GM12878 (cell line): Measurements from ENCODE around the gene SMIM27. TPM values are rescaled to one million over a fixed set of nuclear protein-coding genes. Genes with fewer than 3 reads are reported as not detected.
"Not testable (repeated sequence)": the region's sequence is repeated elsewhere in the genome, so short reads cannot be mapped to it uniquely, and the experiment has no call there.

Source experiments
- ATAC-seq: fragments of 200-7000 bp; cut with Tn5 transposase; 3 replicates; pipeline ENCODE4 v1.9.1; 2020; ENCODE audit warnings: mild to moderate bottlenecking, moderate library complexity
- BruUV-seq: library from RNA; stranded (reverse); fragments of 400-500 nt; replicated peaks from 2 replicates; lab custom pipeline; 2021; lab: Mats Ljungman, UMichigan
- CTCF ChIA-PET: fragments of 300-600 bp; sonication (Branson Sonifier 250); formaldehyde crosslinking; extraction: SDS; loops from one replicate; lab custom pipeline; 2021; ENCODE audit warnings: inconsistent platforms; lab: Yijun Ruan, JAX
- POLR2A ChIA-PET: fragments of 350-600 bp; formaldehyde crosslinking; extraction: SDS; loops from one replicate; lab custom pipeline; 2021; ENCODE audit warnings: inconsistent platforms; lab: Charles Lee
- RAD21 ChIA-PET: fragments of 300-600 bp; sonication (Branson Sonifier 250); formaldehyde crosslinking; loops from one replicate; lab custom pipeline; 2023; ENCODE audit warnings: antibody characterized with exemption; ENCODE audit not compliant: unreplicated experiment; lab: Charles Lee
- SMC1A ChIA-PET: fragments of 300-600 bp; sonication (Branson Sonifier 250); formaldehyde crosslinking; loops from one replicate; lab custom pipeline; 2023; ENCODE audit not compliant: unreplicated experiment, uncharacterized antibody; lab: Charles Lee
- DNase-seq: peaks from one replicate; pipeline ENCODE4 v3.0.0-alpha.2; 2011; ENCODE audit warnings: low read depth, low spot score
- FAIRE-seq: peaks from 3 replicates; lab custom pipeline; 2011; peaks lifted over from hg19 to GRCh38; lab: Jason Lieb, UNC
- H2AFZ ChIP-seq: 2 replicates; pipeline ENCODE4 v1.6.0; 2011; ENCODE audit warnings: low read depth, low read length, control low read depth; ENCODE audit not compliant: control insufficient read depth
- H3K27ac ChIP-seq: 2 replicates; pipeline ENCODE4 v1.5.1; 2011; ENCODE audit warnings: control low read depth; ENCODE audit not compliant: control insufficient read depth, insufficient read depth
- H3K27me3 ChIP-seq, 2 experiments: replicated peaks in 1 of 2; 2 replicates each; pipeline versions ENCODE4 v1.6.0 to v1.6.1; 2011; ENCODE audit warnings: low read length in 1 of 2; ENCODE audit not compliant: control insufficient read depth in 2 of 2, insufficient read depth in 2 of 2
- H3K36me3 ChIP-seq, 2 experiments: 2 replicates each; pipeline ENCODE4 v1.5.1; 2011; ENCODE audit warnings: low read length in 1 of 2; ENCODE audit not compliant: control insufficient read depth in 2 of 2, insufficient read depth in 2 of 2
- H3K4me1 ChIP-seq: 2 replicates; pipeline ENCODE4 v1.6.1; 2011; ENCODE audit warnings: mild to moderate bottlenecking, low read length, moderate library complexity, mixed read lengths; ENCODE audit not compliant: control insufficient read depth, insufficient read depth
- H3K4me2 ChIP-seq: 2 replicates; pipeline ENCODE4 v1.6.0; 2011; ENCODE audit warnings: control low read depth; ENCODE audit not compliant: control insufficient read depth, insufficient read depth
- H3K4me3 ChIP-seq: fragments of 200-600 bp; sonication (generic); 2 replicates; pipeline ENCODE4 v1.5.1; 2016
- H3K79me2 ChIP-seq: 2 replicates; pipeline ENCODE4 v1.6.0; 2011; ENCODE audit warnings: low read length; ENCODE audit not compliant: control insufficient read depth, insufficient read depth
- H3K9ac ChIP-seq: 2 replicates; pipeline ENCODE4 v1.8.0; 2011; ENCODE audit warnings: low read length, control low read depth, mixed read lengths; ENCODE audit not compliant: control insufficient read depth, insufficient read depth
- H3K9me3 ChIP-seq: replicated peaks from 3 replicates; pipeline ENCODE4 v1.5.1; 2011; ENCODE audit warnings: mild to moderate bottlenecking, low read length; ENCODE audit not compliant: control insufficient read depth, insufficient read depth
- H4K20me1 ChIP-seq: 2 replicates; pipeline ENCODE4 v1.6.0; 2011; ENCODE audit not compliant: control insufficient read depth, insufficient read depth
- CHD2 ChIP-seq: IDR thresholded peaks from 2 replicates; pipeline ENCODE4 v1.6.1; 2011; ENCODE audit warnings: low read depth, low read length, improper control_type of control experiment, borderline replicate concordance
- RB1 ChIP-seq: fragments of 450-650 bp; formaldehyde crosslinking; IDR thresholded peaks from 2 replicates; pipeline ENCODE4 v1.6.1; 2017; ENCODE audit warnings: mild to moderate bottlenecking, borderline replicate concordance
- SIX5 ChIP-seq: IDR thresholded peaks from 2 replicates; pipeline ENCODE4 v1.6.1; 2011; ENCODE audit warnings: mild to moderate bottlenecking, low read depth, low read length, moderate library complexity; ENCODE audit not compliant: severe bottlenecking
- WGBS: methylation state at CpG from one replicate; pipeline ENCODE4 v1.1.6; 2016; ENCODE audit warnings: low lambda C conversion rate; ENCODE audit not compliant: insufficient replicate concordance, insufficient coverage; ENCODE audit errors: missing lambda C conversion rate; 5-methylcytosine and 5-hydroxymethylcytosine counted together
- in situ Hi-C: fragments of 300-500 bp; cut with MboI; formaldehyde crosslinking; loops from 9 replicates; pipeline ENCODE4 v1.14.3; 2018; ENCODE audit warnings: mixed read lengths
- intact Hi-C: fragments of 100-400 bp; cut with micrococcal nuclease; formaldehyde crosslinking; loops from one replicate; pipeline ENCODE4 v1.14.2; 2022; ENCODE audit not compliant: unreplicated experiment
- polyA plus RNA-seq, 11 experiments: library from polyadenylated mRNA; depleted of rRNA in 4 of 11; unstranded in 6 of 11; stranded (reverse) in 5 of 11; fragments of >200 nt; fragmentation: Nextera tagmentation in 4 of 11; fragmentation: Illumina TruSeq in 1 of 11; extraction: Ambion mirVana in 4 of 11; extraction: Trizol in 1 of 11; gene quantifications; 1 replicate in 1 of 11; 2 replicates in 10 of 11; pipeline versions ENCODE4 v1.2.1 to v1.2.3, GENCODE V29; 2011 to 2016; ENCODE audit warnings: inconsistent platforms in 2 of 11, missing spikeins in 2 of 11, low read depth in 1 of 11
- total RNA-seq, 4 experiments: library from RNA; depleted of rRNA in 3 of 4; stranded (reverse); fragments of >200 nt in 3 of 4; fragmentation: Illumina TruSeq in 1 of 4; extraction: Trizol in 1 of 4; gene quantifications; 2 replicates each; pipeline versions ENCODE4 v1.2.1 to v1.2.3, GENCODE V29; 2013 to 2021
- TF ChIP-seq, protein P1 (sequence below): fragments of 450-650 bp; IDR thresholded peaks from 2 replicates; pipeline ENCODE4 v1.6.1; 2016; ENCODE audit warnings: mild to moderate bottlenecking

The SMIM27 gene
- total and polyA plus RNA-seq, 10 of the 15 experiments (the other 5 are each of a cell fraction or from before 2014, with no cell fraction given) = 12.2 to 47.3 (median 26.5) TPM

- TF ChIP-seq RB1 (no peak), SIX5 (no peak), CHD2 (no peak)
- TF ChIP-seq, protein P1, sequence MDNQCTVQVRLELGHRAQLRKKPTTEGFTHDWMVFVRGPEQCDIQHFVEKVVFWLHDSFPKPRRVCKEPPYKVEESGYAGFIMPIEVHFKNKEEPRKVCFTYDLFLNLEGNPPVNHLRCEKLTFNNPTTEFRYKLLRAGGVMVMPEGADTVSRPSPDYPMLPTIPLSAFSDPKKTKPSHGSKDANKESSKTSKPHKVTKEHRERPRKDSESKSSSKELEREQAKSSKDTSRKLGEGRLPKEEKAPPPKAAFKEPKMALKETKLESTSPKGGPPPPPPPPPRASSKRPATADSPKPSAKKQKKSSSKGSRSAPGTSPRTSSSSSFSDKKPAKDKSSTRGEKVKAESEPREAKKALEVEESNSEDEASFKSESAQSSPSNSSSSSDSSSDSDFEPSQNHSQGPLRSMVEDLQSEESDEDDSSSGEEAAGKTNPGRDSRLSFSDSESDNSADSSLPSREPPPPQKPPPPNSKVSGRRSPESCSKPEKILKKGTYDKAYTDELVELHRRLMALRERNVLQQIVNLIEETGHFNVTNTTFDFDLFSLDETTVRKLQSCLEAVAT = no peak
Observed at GRCh38 chr9:32596936-32597335, 44.8 kb downstream of the SMIM27 start (continued).

GRCh38 chr9:32599021-32599420 is 46.9 kb downstream of the SMIM27 start:
- intact Hi-C loops, H3K9ac ChIP-seq, H3K4me1 ChIP-seq, H3K27ac ChIP-seq, H3K4me3 ChIP-seq, BruUV-seq, H3K4me2 ChIP-seq, H4K20me1 ChIP-seq, RAD21 ChIA-PET, ATAC-seq, H2AFZ ChIP-seq, H3K27me3 ChIP-seq, FAIRE-seq, in situ Hi-C loops, DNase-seq, H3K9me3 ChIP-seq, H3K36me3 ChIP-seq, H3K79me2 ChIP-seq, SMC1A ChIA-PET, POLR2A ChIA-PET: not testable (repeated sequence)
- 15% methylated on average over 3 of the region's 3 CpGs for WGBS
- CTCF ChIA-PET = interaction anchor here (1.6 to 1.9 kb wide), 2 partner anchors 9 to 19 kb away, joined by 5 to 8 read pairs; no protein-coding TSS in a partner anchor

Other genes with a start within 250 kb of the SMIM27 start
- gene ACO1, start 167.7 kb upstream of the SMIM27 start, total RNA-seq (2014; rRNA removed) = 3.0 and 3.3 TPM in 2 replicates
- 2.4 and 3.2 TPM in 2 replicates for gene ACO1, start 167.7 kb upstream of the SMIM27 start, total RNA-seq (2014; rRNA removed; fragmentation: Illumina TruSeq; extraction: Trizol)
- gene ACO1, start 167.7 kb upstream of the SMIM27 start, total RNA-seq (2021) = 3.4 and 3.5 TPM in 2 replicates
- gene ACO1, start 167.7 kb upstream of the SMIM27 start, polyA plus RNA-seq (2011; rRNA removed) = 5.6 and 6.4 TPM in 2 replicates
- 3.3 and 3.5 TPM in 2 replicates for gene ACO1, start 167.7 kb upstream of the SMIM27 start, polyA plus RNA-seq (2014; fragmentation: Illumina TruSeq; extraction: Trizol)
- under 1 TPM; 0.21 to 0.53 TPM for gene ACO1, start 167.7 kb upstream of the SMIM27 start, polyA plus RNA-seq (2014; fragmentation: Nextera tagmentation; extraction: Ambion mirVana)
- 2.5 and 2.9 TPM in 2 replicates for gene ACO1, start 167.7 kb upstream of the SMIM27 start, polyA plus RNA-seq (2014; rRNA removed)
- gene ACO1, start 167.7 kb upstream of the SMIM27 start, polyA plus RNA-seq (2016; fragmentation: Nextera tagmentation; extraction: Ambion mirVana) = 1 to 10 TPM; 4.2 to 6.5 TPM
- gene RIGI, start 26.1 kb upstream of the SMIM27 start, total RNA-seq (2014; rRNA removed) = 12.3 and 13.0 TPM in 2 replicates
- 15.2 and 16.5 TPM in 2 replicates for gene RIGI, start 26.1 kb upstream of the SMIM27 start, total RNA-seq (2014; rRNA removed; fragmentation: Illumina TruSeq; extraction: Trizol)
- 10.0 and 10.4 TPM in 2 replicates for gene RIGI, start 26.1 kb upstream of the SMIM27 start, total RNA-seq (2021)
- 13.0 and 18.1 TPM in 2 replicates for gene RIGI, start 26.1 kb upstream of the SMIM27 start, polyA plus RNA-seq (2011; rRNA removed)
- gene RIGI, start 26.1 kb upstream of the SMIM27 start, polyA plus RNA-seq (2014; fragmentation: Illumina TruSeq; extraction: Trizol) = 13.9 and 17.1 TPM in 2 replicates
- 1 to 10 TPM; 6.3 to 7.2 TPM for gene RIGI, start 26.1 kb upstream of the SMIM27 start, polyA plus RNA-seq (2014; fragmentation: Nextera tagmentation; extraction: Ambion mirVana)
- 6.3 and 7.8 TPM in 2 replicates for gene RIGI, start 26.1 kb upstream of the SMIM27 start, polyA plus RNA-seq (2014; rRNA removed)
- gene RIGI, start 26.1 kb upstream of the SMIM27 start, polyA plus RNA-seq (2016; fragmentation: Nextera tagmentation; extraction: Ambion mirVana) = 1 to 10 TPM; 5.3 to 7.0 TPM
- gene TOPORS, start 259 bp downstream of the SMIM27 start, total RNA-seq (2014; rRNA removed) = 14.0 and 19.2 TPM in 2 replicates
- gene TOPORS, start 259 bp downstream of the SMIM27 start, total RNA-seq (2014; rRNA removed; fragmentation: Illumina TruSeq; extraction: Trizol) = 27.1 and 27.8 TPM in 2 replicates
- 12.7 and 12.8 TPM in 2 replicates for gene TOPORS, start 259 bp downstream of the SMIM27 start, total RNA-seq (2021)
- 14.6 and 22.6 TPM in 2 replicates for gene TOPORS, start 259 bp downstream of the SMIM27 start, polyA plus RNA-seq (2011; rRNA removed)
- gene TOPORS, start 259 bp downstream of the SMIM27 start, polyA plus RNA-seq (2014; fragmentation: Illumina TruSeq; extraction: Trizol) = 20.6 and 28.0 TPM in 2 replicates
- 1 to 10 TPM; 6.0 to 6.6 TPM for gene TOPORS, start 259 bp downstream of the SMIM27 start, polyA plus RNA-seq (2014; fragmentation: Nextera tagmentation; extraction: Ambion mirVana)
- 7.3 and 9.1 TPM in 2 replicates for gene TOPORS, start 259 bp downstream of the SMIM27 start, polyA plus RNA-seq (2014; rRNA removed)
- 10 to 100 TPM; 17.9 to 18.2 TPM for gene TOPORS, start 259 bp downstream of the SMIM27 start, polyA plus RNA-seq (2016; fragmentation: Nextera tagmentation; extraction: Ambion mirVana)
- 47.6 and 52.6 TPM in 2 replicates for gene NDUFB6, start 20.8 kb downstream of the SMIM27 start, total RNA-seq (2014; rRNA removed)
- gene NDUFB6, start 20.8 kb downstream of the SMIM27 start, total RNA-seq (2014; rRNA removed; fragmentation: Illumina TruSeq; extraction: Trizol) = 35.3 and 40.3 TPM in 2 replicates
- 51.2 and 54.9 TPM in 2 replicates for gene NDUFB6, start 20.8 kb downstream of the SMIM27 start, total RNA-seq (2021)
- 57.6 and 68.3 TPM in 2 replicates for gene NDUFB6, start 20.8 kb downstream of the SMIM27 start, polyA plus RNA-seq (2011; rRNA removed)
- 14.7 and 26.3 TPM in 2 replicates for gene NDUFB6, start 20.8 kb downstream of the SMIM27 start, polyA plus RNA-seq (2014; fragmentation: Illumina TruSeq; extraction: Trizol)
- gene NDUFB6, start 20.8 kb downstream of the SMIM27 start, polyA plus RNA-seq (2014; fragmentation: Nextera tagmentation; extraction: Ambion mirVana) = 10 to 100 TPM; 80.8 to 84.3 TPM
- gene NDUFB6, start 20.8 kb downstream of the SMIM27 start, polyA plus RNA-seq (2014; rRNA removed) = 56.2 and 65.2 TPM in 2 replicates
- 100 to 1,000 TPM; 237 to 269 TPM for gene NDUFB6, start 20.8 kb downstream of the SMIM27 start, polyA plus RNA-seq (2016; fragmentation: Nextera tagmentation; extraction: Ambion mirVana)
- under 0.01 TPM in 1 of 2 replicates, not detected in the other for gene TAF1L, start 83.3 kb downstream of the SMIM27 start, total RNA-seq (2014; rRNA removed)
- under 0.01 TPM in 1 of 2 replicates, not detected in the other for gene TAF1L, start 83.3 kb downstream of the SMIM27 start, total RNA-seq (2014; rRNA removed; fragmentation: Illumina TruSeq; extraction: Trizol)
- gene TAF1L, start 83.3 kb downstream of the SMIM27 start, total RNA-seq (2021) = not detected in 2 replicates
- gene TAF1L, start 83.3 kb downstream of the SMIM27 start, polyA plus RNA-seq (2011; rRNA removed) = 0.01 and 0.03 TPM in 2 replicates
- gene TAF1L, start 83.3 kb downstream of the SMIM27 start, polyA plus RNA-seq (2014; fragmentation: Illumina TruSeq; extraction: Trizol) = 0.03 TPM in 2 replicates
- not detected for gene TAF1L, start 83.3 kb downstream of the SMIM27 start, polyA plus RNA-seq (2014; fragmentation: Nextera tagmentation; extraction: Ambion mirVana)
- 0.01 TPM in 1 of 2 replicates, not detected in the other for gene TAF1L, start 83.3 kb downstream of the SMIM27 start, polyA plus RNA-seq (2014; rRNA removed)
- gene TAF1L, start 83.3 kb downstream of the SMIM27 start, polyA plus RNA-seq (2016; fragmentation: Nextera tagmentation; extraction: Ambion mirVana) = not detected
- not detected in 2 replicates for gene TMEM215, start 231.2 kb downstream of the SMIM27 start, total RNA-seq (2014; rRNA removed)
- gene TMEM215, start 231.2 kb downstream of the SMIM27 start, total RNA-seq (2014; rRNA removed; fragmentation: Illumina TruSeq; extraction: Trizol) = not detected in 2 replicates
- gene TMEM215, start 231.2 kb downstream of the SMIM27 start, total RNA-seq (2021) = not detected in 2 replicates
- gene TMEM215, start 231.2 kb downstream of the SMIM27 start, polyA plus RNA-seq (2011; rRNA removed) = not detected in 2 replicates
- gene TMEM215, start 231.2 kb downstream of the SMIM27 start, polyA plus RNA-seq (2014; fragmentation: Illumina TruSeq; extraction: Trizol) = not detected in 2 replicates
- gene TMEM215, start 231.2 kb downstream of the SMIM27 start, polyA plus RNA-seq (2014; fragmentation: Nextera tagmentation; extraction: Ambion mirVana) = not detected
- not detected in 2 replicates for gene TMEM215, start 231.2 kb downstream of the SMIM27 start, polyA plus RNA-seq (2014; rRNA removed)
- not detected for gene TMEM215, start 231.2 kb downstream of the SMIM27 start, polyA plus RNA-seq (2016; fragmentation: Nextera tagmentation; extraction: Ambion mirVana)